ENCODE data around the gene UGDH.

UGDH gene

GRCh38 chr4:39486221-39486804 is 40.9 kb downstream of the UGDH start:
- TF ChIP-seq CTCF (IDR thresholded peaks at IDR 0.05; ENCODE audit: low read depth, low read length, poor library complexity, severe bottlenecking) (no peak), EZH2phosphoT487 (IDR thresholded peaks at IDR 0.05; ENCODE audit: borderline replicate concordance, low read length) (no peak)
- Histone ChIP-seq H3K9me3 (ENCODE audit: control insufficient read depth, insufficient read depth, low read length) (no peaks in the 10 kb centered on the region), H3K4me3 (ENCODE audit: low read length) (no peak overlapping the region), H4K20me1 (ENCODE audit: control insufficient read depth, insufficient read depth, low read depth, low read length) (no peaks in the 10 kb centered on the region), H3K4me2 (ENCODE audit: low read length) (no peak overlapping the region), H3K27me3 (ENCODE audit: control insufficient read depth, low read length) (no peaks in the 10 kb centered on the region), H3K79me2 (ENCODE audit: control insufficient read depth, low read length) (no peaks in the 10 kb centered on the region), H3K27ac (ENCODE audit: low read depth, low read length) (no peak overlapping the region), H3F3A (ENCODE audit: control insufficient read depth, insufficient read depth) (no peaks in the 10 kb centered on the region), H3K36me3 (ENCODE audit: control insufficient read depth, low read length) (no peaks in the 10 kb centered on the region), H3K9me2 (replicated peaks; ENCODE audit: control insufficient read depth, low read length) (no peaks in the 10 kb centered on the region), H3K4me1 (ENCODE audit: control insufficient read depth, low read length) (peaks cover 10% of the 10 kb centered on the region)

GRCh38 chr4:39484582-39485272 is 42.5 kb downstream of the UGDH start:
- H3K9me3 ChIP-seq (ENCODE audit: control insufficient read depth, insufficient read depth, low read length), result no peaks in the 10 kb centered on the region
- no peaks in the 10 kb centered on the region for H4K20me1 ChIP-seq (ENCODE audit: control insufficient read depth, insufficient read depth, low read depth, low read length)
- no peak overlapping the region for H3K4me3 ChIP-seq (ENCODE audit: low read length)
- H3K4me2 ChIP-seq (ENCODE audit: low read length), result no peak overlapping the region
- H3K79me2 ChIP-seq (ENCODE audit: control insufficient read depth, low read length), result no peaks in the 10 kb centered on the region
- TF ChIP-seq CTCF (IDR thresholded peaks at IDR 0.05; ENCODE audit: low read depth, low read length, poor library complexity, severe bottlenecking) (no peak), EZH2phosphoT487 (IDR thresholded peaks at IDR 0.05; ENCODE audit: borderline replicate concordance, low read length) (no peak)
- no peaks in the 10 kb centered on the region for H3K27me3 ChIP-seq (ENCODE audit: control insufficient read depth, low read length)
- H3K27ac ChIP-seq (ENCODE audit: low read depth, low read length), result no peak overlapping the region
- H3K4me1 ChIP-seq (ENCODE audit: control insufficient read depth, low read length), result peaks cover 10% of the 10 kb centered on the region
- H3K36me3 ChIP-seq (ENCODE audit: control insufficient read depth, low read length), result no peaks in the 10 kb centered on the region
- H3K9me2 ChIP-seq (replicated peaks; ENCODE audit: control insufficient read depth, low read length), result no peaks in the 10 kb centered on the region
- H3F3A ChIP-seq (ENCODE audit: control insufficient read depth, insufficient read depth), result no peaks in the 10 kb centered on the region

DNA sequence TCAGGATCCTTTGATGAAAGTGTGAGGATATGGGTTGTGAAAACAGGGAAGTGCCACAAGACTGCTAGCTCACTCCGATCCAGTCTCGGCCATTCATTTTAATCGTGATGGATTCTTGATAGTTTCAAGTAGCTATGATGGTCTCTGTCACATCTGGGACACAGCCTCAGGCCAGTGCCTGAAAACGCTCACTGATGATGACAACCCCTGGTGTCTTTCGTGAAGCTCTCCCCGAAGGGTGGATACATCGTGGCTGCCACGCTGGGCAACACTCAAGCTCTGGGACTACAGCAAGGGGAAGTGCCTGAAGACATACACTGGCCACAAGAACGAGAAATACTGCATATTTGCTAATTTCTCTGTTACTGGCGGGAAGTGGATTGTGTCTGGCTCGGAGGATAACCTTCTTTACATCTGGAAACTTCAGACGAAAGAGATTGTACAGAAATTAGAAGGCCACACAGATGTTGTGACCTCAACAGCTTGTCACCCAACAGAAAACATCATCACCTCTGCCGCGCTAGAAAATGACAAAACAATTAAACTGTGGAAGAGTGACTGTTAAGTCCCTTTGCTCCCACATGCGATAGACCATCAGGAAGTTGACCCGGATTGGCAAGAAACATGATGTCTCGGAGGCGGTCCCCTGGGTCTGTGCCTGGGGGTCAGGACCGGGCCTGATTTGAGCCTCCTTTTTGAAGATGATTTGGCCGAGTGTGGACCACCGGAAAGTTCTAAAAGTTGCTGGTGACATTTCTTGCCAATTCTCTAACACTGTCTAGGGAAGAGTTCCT is 46.1 kb downstream of the UGDH start:
- peaks cover 10% of the 10 kb centered on the region for H3K4me1 ChIP-seq (ENCODE audit: control insufficient read depth, low read length)
- no peaks in the 10 kb centered on the region for H3K9me2 ChIP-seq (replicated peaks; ENCODE audit: control insufficient read depth, low read length)
- H3F3A ChIP-seq (ENCODE audit: control insufficient read depth, insufficient read depth), result 0 out of 2 replicates have a peak, but pooled peaks cover 4% of the 10 kb centered on the region
- TF ChIP-seq CTCF (IDR thresholded peaks at IDR 0.05; ENCODE audit: low read depth, low read length, poor library complexity, severe bottlenecking) (no peak), EZH2phosphoT487 (IDR thresholded peaks at IDR 0.05; ENCODE audit: borderline replicate concordance, low read length) (no peak)
- H3K36me3 ChIP-seq (ENCODE audit: control insufficient read depth, low read length), result peaks cover 6% of the 10 kb centered on the region
- H3K79me2 ChIP-seq (ENCODE audit: control insufficient read depth, low read length), result no peaks in the 10 kb centered on the region
- no peak overlapping the region for H3K4me2 ChIP-seq (ENCODE audit: low read length)
- no peak overlapping the region for H3K27ac ChIP-seq (ENCODE audit: low read depth, low read length)
- H4K20me1 ChIP-seq (ENCODE audit: control insufficient read depth, insufficient read depth, low read depth, low read length), result no peaks in the 10 kb centered on the region
- no peaks in the 10 kb centered on the region for H3K9me3 ChIP-seq (ENCODE audit: control insufficient read depth, insufficient read depth, low read length)
- no peaks in the 10 kb centered on the region for H3K27me3 ChIP-seq (ENCODE audit: control insufficient read depth, low read length)
- no peak overlapping the region for H3K4me3 ChIP-seq (ENCODE audit: low read length)

Measured in DOHH2 (cell line).